Endodermal cell (in vitro differentiated cells): ENCODE results near the gene ASPHD1. TPM values are rescaled to one million over a fixed set of nuclear protein-coding genes. Genes with fewer than 3 reads are reported as not detected.

ENCODE experiments used
- DNase-seq: peaks from one replicate; pipeline ENCODE4 v3.0.0-alpha.2; 2017
- H3K27ac ChIP-seq: 2 replicates; pipeline ENCODE4 v1.5.1; 2013; ENCODE audit warnings: mild to moderate bottlenecking, low read depth, low read length, moderate library complexity
- H3K27me3 ChIP-seq: 2 replicates; pipeline ENCODE4 v1.6.1; 2013; ENCODE audit warnings: mild to moderate bottlenecking, low read length, moderate library complexity; ENCODE audit not compliant: insufficient read depth, control insufficient read depth, poor library complexity, severe bottlenecking
- H3K36me3 ChIP-seq: 2 replicates; pipeline ENCODE4 v1.7.0; 2013; ENCODE audit warnings: mild to moderate bottlenecking, low read length, moderate library complexity; ENCODE audit not compliant: control insufficient read depth, insufficient read depth
- H3K4me1 ChIP-seq: one replicate; pipeline ENCODE4 v1.7.0; 2013; ENCODE audit warnings: low read length; ENCODE audit not compliant: control insufficient read depth, insufficient read depth
- H3K4me3 ChIP-seq: 2 replicates; pipeline ENCODE4 v1.5.1; 2013; ENCODE audit warnings: mild to moderate bottlenecking, low read length, moderate library complexity
- H3K9ac ChIP-seq: 2 replicates; pipeline ENCODE4 v1.6.1; 2013; ENCODE audit warnings: mild to moderate bottlenecking, low read length, moderate library complexity; ENCODE audit not compliant: poor library complexity, severe bottlenecking; ENCODE audit errors: extremely low read depth
- H3K9me3 ChIP-seq: 2 replicates; pipeline ENCODE4 v1.6.1; 2013; ENCODE audit warnings: mild to moderate bottlenecking, low read length, moderate library complexity; ENCODE audit not compliant: control insufficient read depth
- H3K27ac Mint-ChIP-seq: 2 replicates; pipeline ENCODE4 v1.8.0; 2020; ENCODE audit warnings: mixed read lengths
- H3K27me3 Mint-ChIP-seq: 2 replicates; pipeline ENCODE4 v1.8.0; 2021; ENCODE audit warnings: mild to moderate bottlenecking, mixed read lengths; ENCODE audit not compliant: insufficient read depth
- H3K36me3 Mint-ChIP-seq: 2 replicates; pipeline ENCODE4 v1.8.0; 2020; ENCODE audit warnings: low read depth, mixed read lengths
- H3K4me1 Mint-ChIP-seq: 2 replicates; pipeline ENCODE4 v1.8.0; 2020; ENCODE audit warnings: mixed read lengths
- H3K4me3 Mint-ChIP-seq: 2 replicates; pipeline ENCODE4 v1.8.0; 2020; ENCODE audit warnings: mild to moderate bottlenecking, moderate library complexity, mixed read lengths
- H3K9me3 Mint-ChIP-seq: 2 replicates; pipeline ENCODE4 v1.8.0; 2020; ENCODE audit warnings: mild to moderate bottlenecking, mixed read lengths
- WGBS, 2 experiments: methylation state at CpG; one replicate each; pipeline versions ENCODE4 v1.1.5 to v1.1.7; 2013; ENCODE audit warnings: missing lambda C conversion rate in 2 of 2, mixed read lengths in 1 of 2; ENCODE audit not compliant: insufficient coverage in 1 of 2, insufficient read length in 1 of 2; 5-methylcytosine and 5-hydroxymethylcytosine counted together
- total RNA-seq, 2 donors: library from RNA; stranded (reverse); fragmentation: NEBNext Ultra II Directional in 1 of 2; extraction: Animal tissue kit (Norgen Biotek cat#: 25700) in 1 of 2; gene quantifications; 2 replicates in 1 of 2; 3 replicates in 1 of 2; pipeline ENCODE4 v1.2.1, GENCODE V29; 2021
- TF ChIP-seq, protein P1 (sequence below): fragments of 200-600 bp; sonication (generic); conservative IDR thresholded peaks from 2 replicates; pipeline ENCODE4 v1.5.0; 2021; ENCODE audit warnings: antibody characterized with exemption, mild to moderate bottlenecking

ASPHD1 gene
- total RNA-seq, 2 donors from 2014 or later = 6.1 to 8.7 TPM

GRCh38 chr16:29891525-29892457, 8.5 kb upstream of the ASPHD1 start:
- DNase-seq = no peak
- H3K27me3 Mint-ChIP-seq = no peaks in the 10 kb centered on the region
- H3K4me1 ChIP-seq = no peaks in the 10 kb centered on the region
- H3K27ac Mint-ChIP-seq = peak overlapping the region; percentile 7
- peaks cover 20% of the 10 kb centered on the region for H3K36me3 Mint-ChIP-seq
- H3K4me3 ChIP-seq = no peak overlapping the region
- no peak overlapping the region for H3K4me3 Mint-ChIP-seq
- no peaks in the 10 kb centered on the region for H3K27me3 ChIP-seq
- no peak overlapping the region for H3K27ac ChIP-seq
- TF ChIP-seq, protein P1, sequence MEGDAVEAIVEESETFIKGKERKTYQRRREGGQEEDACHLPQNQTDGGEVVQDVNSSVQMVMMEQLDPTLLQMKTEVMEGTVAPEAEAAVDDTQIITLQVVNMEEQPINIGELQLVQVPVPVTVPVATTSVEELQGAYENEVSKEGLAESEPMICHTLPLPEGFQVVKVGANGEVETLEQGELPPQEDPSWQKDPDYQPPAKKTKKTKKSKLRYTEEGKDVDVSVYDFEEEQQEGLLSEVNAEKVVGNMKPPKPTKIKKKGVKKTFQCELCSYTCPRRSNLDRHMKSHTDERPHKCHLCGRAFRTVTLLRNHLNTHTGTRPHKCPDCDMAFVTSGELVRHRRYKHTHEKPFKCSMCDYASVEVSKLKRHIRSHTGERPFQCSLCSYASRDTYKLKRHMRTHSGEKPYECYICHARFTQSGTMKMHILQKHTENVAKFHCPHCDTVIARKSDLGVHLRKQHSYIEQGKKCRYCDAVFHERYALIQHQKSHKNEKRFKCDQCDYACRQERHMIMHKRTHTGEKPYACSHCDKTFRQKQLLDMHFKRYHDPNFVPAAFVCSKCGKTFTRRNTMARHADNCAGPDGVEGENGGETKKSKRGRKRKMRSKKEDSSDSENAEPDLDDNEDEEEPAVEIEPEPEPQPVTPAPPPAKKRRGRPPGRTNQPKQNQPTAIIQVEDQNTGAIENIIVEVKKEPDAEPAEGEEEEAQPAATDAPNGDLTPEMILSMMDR = no peak
- H3K36me3 ChIP-seq = peaks cover 21% of the 10 kb centered on the region
- H3K9ac ChIP-seq = no peak overlapping the region
- no peaks in the 10 kb centered on the region for H3K4me1 Mint-ChIP-seq
- WGBS, 2 experiments = 89 to 93% methylated on average over 9 to 10 of the region's 10 CpGs
- no peaks in the 10 kb centered on the region for H3K9me3 Mint-ChIP-seq
- no peaks in the 10 kb centered on the region for H3K9me3 ChIP-seq

DNA sequence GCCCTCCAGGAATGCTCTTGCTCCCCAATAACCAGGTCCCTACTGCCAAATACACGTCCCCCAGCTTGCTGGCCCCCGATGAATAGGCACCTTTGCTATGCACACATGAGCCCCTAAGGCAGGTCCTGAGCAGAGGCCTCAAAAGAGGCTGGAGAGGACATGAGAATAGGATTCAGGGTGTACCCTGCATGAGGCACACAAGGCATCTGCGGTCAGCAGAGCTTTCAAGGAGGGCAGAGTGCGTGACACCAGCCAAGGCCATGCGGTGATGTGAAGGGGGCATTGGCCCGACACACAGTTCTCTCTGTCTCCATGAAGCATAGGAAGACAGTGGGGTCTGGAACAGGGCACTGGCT, 7.9 kb upstream of the ASPHD1 start:
- Mint-ChIP-seq H3K36me3 (peaks cover 20% of the 10 kb centered on the region), H3K4me1 (no peaks in the 10 kb centered on the region), H3K27me3 (no peaks in the 10 kb centered on the region), H3K4me3 (no peak overlapping the region), H3K9me3 (no peaks in the 10 kb centered on the region), H3K27ac (no peak overlapping the region)
- no peak overlapping the region for H3K27ac ChIP-seq
- DNase-seq = no peak
- H3K36me3 ChIP-seq = peaks cover 21% of the 10 kb centered on the region
- H3K4me1 ChIP-seq = no peaks in the 10 kb centered on the region
- no peaks in the 10 kb centered on the region for H3K9me3 ChIP-seq
- 90 to 93% methylated on average over 6 of the region's 6 CpGs for WGBS, 2 experiments
- H3K27me3 ChIP-seq = no peaks in the 10 kb centered on the region
- TF ChIP-seq, protein P1 = no peak
- H3K9ac ChIP-seq = no peak overlapping the region
- no peak overlapping the region for H3K4me3 ChIP-seq

DNA sequence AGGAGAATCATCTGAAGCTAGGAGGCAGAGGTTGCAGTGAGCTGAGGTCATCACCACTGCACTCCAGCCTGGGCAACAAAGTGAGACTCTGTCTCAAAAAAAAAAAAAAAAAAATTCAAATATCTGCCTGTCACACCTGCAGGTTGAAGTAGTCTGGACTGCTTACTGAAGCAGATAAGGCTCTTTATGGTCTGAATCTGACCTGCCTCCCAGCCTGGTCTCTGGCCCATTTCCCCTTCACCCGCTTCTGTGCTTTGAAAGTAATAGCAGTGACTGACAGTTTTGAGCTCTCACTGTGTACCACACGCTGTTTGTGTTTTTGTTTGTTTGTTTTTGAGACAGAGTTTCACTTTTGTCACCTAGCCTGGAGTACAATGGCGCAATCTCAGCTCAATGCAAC, 6.7 kb upstream of the ASPHD1 start:
- Mint-ChIP-seq H3K9me3 (no peaks in the 10 kb centered on the region), H3K4me1 (peaks cover 8% of the 10 kb centered on the region), H3K36me3 (peaks cover 20% of the 10 kb centered on the region), H3K27me3 (no peaks in the 10 kb centered on the region), H3K27ac (no peak overlapping the region), H3K4me3 (no peak overlapping the region)
- TF ChIP-seq, protein P1 = no peak
- DNase-seq = no peak
- H3K9ac ChIP-seq = no peak overlapping the region
- 90 to 95% methylated on average over 2 to 3 of the region's 3 CpGs for WGBS, 2 experiments
- no peak overlapping the region for H3K27ac ChIP-seq
- H3K9me3 ChIP-seq = no peaks in the 10 kb centered on the region
- no peaks in the 10 kb centered on the region for H3K27me3 ChIP-seq
- no peak overlapping the region for H3K4me3 ChIP-seq
- H3K4me1 ChIP-seq = no peaks in the 10 kb centered on the region
- peaks cover 21% of the 10 kb centered on the region for H3K36me3 ChIP-seq
